Measurements from ENCODE around the gene EPB41L4A.

GRCh38 chr5:112142769-112143270, 276.3 kb downstream of the EPB41L4A start:
- TF ChIP-seq CTCF (IDR thresholded peaks at IDR 0.05; ENCODE audit: insufficient read depth, low read length) (no peak), REST (IDR thresholded peaks at IDR 0.05; ENCODE audit: insufficient replicate concordance, low read depth) (no peak), GABPA (IDR thresholded peaks at IDR 0.05; ENCODE audit: low read depth) (no peak), SPI1 (IDR thresholded peaks at IDR 0.05; ENCODE audit: borderline replicate concordance, low read depth) (no peak)

Measured in HL-60 (cell line).